ENCODE data around the gene EDARADD. TPM values are rescaled to one million over a fixed set of nuclear protein-coding genes. Genes with fewer than 3 reads are reported as not detected.

The EDARADD gene
- total RNA-seq = not detected in 2 replicates

GRCh38 chr1:236393681-236394481, at the start of gene EDARADD:
TSS of gene EDARADD (plus strand) at chr1:236394286. CDS start at chr1:236394445, 159 bp downstream.

GRCh38 chr1:236523704-236524141, 129.6 kb downstream of the EDARADD start, which contains the start of gene LGALS8:
TSS of gene LGALS8 (plus strand) at chr1:236523982. CDS start at chr1:236526071, 2,089 bp downstream.

Other genes with a start within 250 kb of the EDARADD start
- gene ERO1B, start 112.3 kb upstream of the EDARADD start, total RNA-seq = 2.5 and 2.9 TPM in 2 replicates
- 67.6 and 92.6 TPM in 2 replicates for gene LGALS8, start 129.7 kb downstream of the EDARADD start, total RNA-seq
- 51.9 and 75.5 TPM in 2 replicates for gene HEATR1, start 210.2 kb downstream of the EDARADD start, total RNA-seq

All from vein endothelial cell (primary cell).